ENCODE measurements around the gene RARG.

DNA sequence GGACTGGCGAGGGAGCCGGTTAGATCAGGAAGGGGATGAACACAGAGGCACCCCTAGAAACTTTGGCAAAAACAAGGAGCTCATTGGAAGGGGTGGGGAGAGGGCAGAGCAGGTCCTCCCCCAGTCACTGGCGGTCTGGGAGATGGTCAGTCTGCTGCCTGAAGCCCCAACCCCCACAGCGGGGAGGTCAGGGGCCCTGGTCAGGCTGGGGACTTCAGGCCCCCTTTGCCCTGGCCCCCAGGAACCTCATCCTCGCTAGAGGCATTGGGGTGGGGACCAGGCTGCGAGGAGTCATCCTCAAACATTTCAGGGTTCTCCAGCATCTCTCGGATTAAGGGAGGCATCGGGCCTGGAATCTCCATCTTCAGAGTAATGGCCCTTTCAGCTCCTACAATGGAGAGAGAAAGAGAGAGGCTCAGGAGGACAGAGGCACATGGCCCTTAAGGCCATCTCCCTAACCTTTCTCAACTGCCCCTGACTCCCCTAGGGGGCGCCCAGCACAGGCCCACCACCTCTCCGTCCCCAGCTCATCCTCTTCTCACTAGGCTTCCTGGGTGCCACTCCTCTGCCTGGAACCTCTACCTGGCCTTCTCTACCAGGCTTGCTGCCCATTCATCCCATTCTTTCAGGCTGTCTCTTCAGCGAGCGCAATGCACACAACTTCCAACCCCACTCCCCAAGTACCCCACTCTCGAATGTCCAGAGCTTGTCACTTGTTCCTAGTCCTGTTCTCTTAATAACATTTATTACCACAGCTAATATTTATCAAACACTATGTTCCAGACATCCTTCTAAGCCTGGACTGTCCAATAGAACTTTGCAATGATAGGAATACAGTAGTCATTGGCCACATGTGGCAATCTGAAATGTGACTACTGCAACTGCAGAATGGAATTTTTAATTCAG lies 20.3 kb downstream of the RARG start:
- TF ChIP-seq, protein P1, sequence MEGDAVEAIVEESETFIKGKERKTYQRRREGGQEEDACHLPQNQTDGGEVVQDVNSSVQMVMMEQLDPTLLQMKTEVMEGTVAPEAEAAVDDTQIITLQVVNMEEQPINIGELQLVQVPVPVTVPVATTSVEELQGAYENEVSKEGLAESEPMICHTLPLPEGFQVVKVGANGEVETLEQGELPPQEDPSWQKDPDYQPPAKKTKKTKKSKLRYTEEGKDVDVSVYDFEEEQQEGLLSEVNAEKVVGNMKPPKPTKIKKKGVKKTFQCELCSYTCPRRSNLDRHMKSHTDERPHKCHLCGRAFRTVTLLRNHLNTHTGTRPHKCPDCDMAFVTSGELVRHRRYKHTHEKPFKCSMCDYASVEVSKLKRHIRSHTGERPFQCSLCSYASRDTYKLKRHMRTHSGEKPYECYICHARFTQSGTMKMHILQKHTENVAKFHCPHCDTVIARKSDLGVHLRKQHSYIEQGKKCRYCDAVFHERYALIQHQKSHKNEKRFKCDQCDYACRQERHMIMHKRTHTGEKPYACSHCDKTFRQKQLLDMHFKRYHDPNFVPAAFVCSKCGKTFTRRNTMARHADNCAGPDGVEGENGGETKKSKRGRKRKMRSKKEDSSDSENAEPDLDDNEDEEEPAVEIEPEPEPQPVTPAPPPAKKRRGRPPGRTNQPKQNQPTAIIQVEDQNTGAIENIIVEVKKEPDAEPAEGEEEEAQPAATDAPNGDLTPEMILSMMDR (optimal IDR thresholded peaks at IDR 0.05 in 1 of 3, IDR thresholded peaks at IDR 0.05 in 1 of 3, conservative IDR thresholded peaks at IDR 0.05 in 1 of 3; ENCODE audit: extremely low read depth in 1 of 3, insufficient read depth in 2 of 3, low read length in 3 of 3): peak in 1 of 3 experiments; percentile 54
- no peak for TF ChIP-seq EZH2 (IDR thresholded peaks at IDR 0.05; ENCODE audit: low read length)
